ENCODE measurements around the gene OR2S2. TPM values are rescaled to one million over a fixed set of nuclear protein-coding genes. Genes with fewer than 3 reads are reported as not detected.

OR2S2 gene
- total and polyA plus RNA-seq, 2 of the 4 experiments (the other 2 are of a cell fraction), result 0.46 to 0.90 TPM

DNA sequence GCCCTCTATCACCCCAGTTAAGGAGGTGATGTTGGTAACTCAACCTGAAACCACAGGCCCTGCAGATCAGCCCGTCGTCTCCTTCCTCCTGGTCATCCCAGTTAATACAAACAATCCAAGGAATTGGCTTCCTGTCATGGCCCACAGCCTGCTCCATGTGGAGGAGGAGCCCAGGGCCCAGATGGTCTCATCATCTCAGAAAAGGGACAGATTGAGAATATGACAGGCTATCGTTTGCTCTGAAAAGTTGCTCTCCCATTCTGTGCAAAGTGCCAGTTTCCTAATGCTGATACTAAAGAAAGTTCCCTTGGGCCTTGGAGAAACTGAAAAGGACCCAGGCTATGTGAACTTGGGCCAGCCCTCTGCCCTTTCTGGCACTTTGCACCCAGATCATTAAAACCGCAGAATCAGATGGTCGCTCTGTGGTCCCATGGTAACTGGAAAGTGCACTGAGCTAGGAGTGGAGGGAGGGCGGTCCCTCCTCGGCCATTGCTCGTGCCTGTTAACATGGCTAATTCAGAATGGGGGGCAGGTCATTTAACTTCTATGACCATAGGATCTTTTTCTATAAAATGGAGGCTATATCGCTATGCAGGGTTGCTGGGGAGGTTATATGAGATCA lies 49.3 kb downstream of the OR2S2 start:
- H3K56ac ChIP-seq (ENCODE audit: extremely low read depth, insufficient read depth, low read length), result peak overlapping the region; percentile 91
- peak overlapping the region; percentile 85 for H2AFZ ChIP-seq (replicated peaks; ENCODE audit: low read length, poor library complexity)
- H2BK15ac ChIP-seq (ENCODE audit: low read depth, low read length), result peak overlapping the region; percentile 79
- peaks cover 0 to 36% of the 10 kb centered on the region in 2 experiments; a peak in 2 of 4 replicates for H3K79me1 ChIP-seq (ENCODE audit: low read depth in 1 of 2, low read length in 2 of 2)
- H3K14ac ChIP-seq (replicated peaks; ENCODE audit: low read depth, low read length), result peak overlapping the region; percentile 99
- peaks cover 46% of the 10 kb centered on the region for H3K4me1 ChIP-seq (ENCODE audit: control insufficient read depth, insufficient read depth, low read length)
- dilution Hi-C loops (cut with HindIII; ENCODE audit: low sequenced_read_pairs, unreplicated experiment) (no loop called here), in situ Hi-C loops (cut with MboI; ENCODE audit: low sequenced_read_pairs) (no loop called here), intact Hi-C loops (cut with micrococcal nuclease) (loop anchor here (1.0 kb wide), 1 partner anchor 118 kb away; no protein-coding TSS in a partner anchor)
- ChIA-PET POLR2A (ENCODE audit: unreplicated experiment) (no interaction called here), CTCF (no interaction called here)
- 17% methylated on average over 1 of the region's 9 CpGs; no CpG with 5 or more reads in 1 of the 2 experiments for WGBS, 2 experiments (ENCODE audit: extremely low coverage in 2 of 2, insufficient read length in 1 of 2)
- no TSS peak for BruUV-seq (replicated peaks)
- peak overlapping the region; percentile 93 for H3K27ac ChIP-seq (ENCODE audit: insufficient read depth, low read length)
- H3K9me1 ChIP-seq (ENCODE audit: insufficient read depth, low read length), result peaks cover 26% of the 10 kb centered on the region
- H2AK9ac ChIP-seq (replicated peaks; ENCODE audit: low read depth, low read length, poor library complexity), result peak overlapping the region; percentile 95
- peak overlapping the region; percentile 86 for H3K23ac ChIP-seq (ENCODE audit: low read depth, low read length)
- H2BK20ac ChIP-seq (ENCODE audit: low read depth, low read length), result peak overlapping the region; percentile 98
- H4K20me1 ChIP-seq (ENCODE audit: insufficient read depth, low read length), result no peaks in the 10 kb centered on the region
- peak overlapping the region; percentile 98 for H2BK5ac ChIP-seq (ENCODE audit: low read depth, low read length, poor library complexity, severe bottlenecking)
- TF ChIP-seq RFX5 (IDR thresholded peaks at IDR 0.05; ENCODE audit: low read depth, low read length) (no peak), MAFK (IDR thresholded peaks at IDR 0.05; ENCODE audit: low read depth, low read length) (no peak), RCOR1 (IDR thresholded peaks at IDR 0.05; ENCODE audit: insufficient replicate concordance, low read length) (no peak), CTCF (conservative IDR thresholded peaks at IDR 0.05; ENCODE audit: low read depth, low read length) (no peak), FOS (IDR thresholded peaks at IDR 0.05; ENCODE audit: low read depth, low read length) (no peak), MAZ (IDR thresholded peaks at IDR 0.05; ENCODE audit: borderline replicate concordance, low read depth, low read length) (no peak), CHD1 (IDR thresholded peaks at IDR 0.05; ENCODE audit: low read depth, low read length) (no peak), MXI1 (IDR thresholded peaks at IDR 0.05; ENCODE audit: borderline replicate concordance, low read depth, low read length) (no peak), ELK1 (IDR thresholded peaks at IDR 0.05; ENCODE audit: borderline replicate concordance, low read depth, low read length) (no peak)
- H3K4me3 ChIP-seq (ENCODE audit: insufficient read depth, low read depth, low read length), result no peak overlapping the region
- H4K8ac ChIP-seq (ENCODE audit: low read depth in 2 of 2, low read length in 2 of 2), result peak overlapping the region; percentile 96 to 97
- no peaks in the 10 kb centered on the region for H3K27me3 ChIP-seq (ENCODE audit: control insufficient read depth, insufficient read depth, low read length)
- peak overlapping the region; percentile 95 for H4K5ac ChIP-seq (ENCODE audit: low read depth, low read length)
- H3K4ac ChIP-seq (ENCODE audit: low read depth, low read length), result peak overlapping the region; percentile 100
- peak overlapping the region; percentile 99 for H2BK120ac ChIP-seq (ENCODE audit: low read depth, low read length)
- peak overlapping the region; percentile 10 for H3K9ac ChIP-seq (ENCODE audit: low read depth, low read length)
- H3K9me3 ChIP-seq (ENCODE audit: control insufficient read depth, insufficient read depth, low read length), result no peaks in the 10 kb centered on the region
- H2AK5ac ChIP-seq (ENCODE audit: low read depth, low read length), result peak overlapping the region; percentile 99
- peak overlapping the region; percentile 99 for H4K91ac ChIP-seq (ENCODE audit: insufficient read depth, low read depth, low read length)
- peak overlapping the region; percentile 30 for H3K4me2 ChIP-seq (ENCODE audit: low read depth, low read length)
- peak overlapping the region; percentile 65 for H3K18ac ChIP-seq (ENCODE audit: low read depth, low read length)
- H3K36me3 ChIP-seq (ENCODE audit: control insufficient read depth, insufficient read depth, low read length), result no peaks in the 10 kb centered on the region
- ATAC-seq (ENCODE audit: low read depth) (peak; percentile 7), DNase-seq (peak; percentile 66)

All from IMR-90 (cell line).